GM21360 (cell line): Measurements from ENCODE around the gene CFAP90.

Source experiments
- ATAC-seq: cut with Tn5 transposase; IDR thresholded peaks from one replicate; pipeline ENCODE4 v1.9.1; 2021; ENCODE audit warnings: mild to moderate bottlenecking, moderate library complexity; ENCODE audit not compliant: unreplicated experiment

CFAP90 gene

GRCh38 chr5:7827610-7828009 lies 23.3 kb downstream of the CFAP90 start:
- ATAC-seq: no peak

GRCh38 chr5:7825630-7826029 lies 25.3 kb downstream of the CFAP90 start:
- no peak for ATAC-seq

- ATAC-seq: no peak
Observed at GRCh38 chr5:7824995-7825394, 25.9 kb downstream of the CFAP90 start.

- ATAC-seq: no peak
Observed at GRCh38 chr5:7823594-7823993, 27.3 kb downstream of the CFAP90 start.

GRCh38 chr5:7822449-7822848 lies 28.5 kb downstream of the CFAP90 start:
- no peak for ATAC-seq

- ATAC-seq: no peak
Observed at GRCh38 chr5:7816535-7816901, 34.4 kb downstream of the CFAP90 start.

GRCh38 chr5:7815892-7816534 lies 34.9 kb downstream of the CFAP90 start:
- peak; percentile 88 for ATAC-seq

GRCh38 chr5:7814816-7815215 lies 36.1 kb downstream of the CFAP90 start:
- ATAC-seq: no peak

GRCh38 chr5:7813576-7813975 lies 37.4 kb downstream of the CFAP90 start:
- no peak for ATAC-seq

GRCh38 chr5:7813007-7813406 lies 37.9 kb downstream of the CFAP90 start:
- no peak for ATAC-seq

GRCh38 chr5:7811715-7812114 lies 39.2 kb downstream of the CFAP90 start:
- ATAC-seq: no peak

- peak; percentile 51 for ATAC-seq
Observed at GRCh38 chr5:7808998-7809397, 41.9 kb downstream of the CFAP90 start.

- no peak for ATAC-seq
Observed at GRCh38 chr5:7805379-7805778, 45.6 kb downstream of the CFAP90 start.

- ATAC-seq: no peak
Observed at GRCh38 chr5:7803937-7804336, 47.0 kb downstream of the CFAP90 start.

GRCh38 chr5:7802855-7803254 lies 48.1 kb downstream of the CFAP90 start:
- no peak for ATAC-seq

- no peak for ATAC-seq
Observed at GRCh38 chr5:7801891-7802614, 48.9 kb downstream of the CFAP90 start.

- no peak for ATAC-seq
Observed at GRCh38 chr5:7795306-7795705, 55.6 kb downstream of the CFAP90 start.

GRCh38 chr5:7794823-7795222 lies 56.1 kb downstream of the CFAP90 start:
- ATAC-seq: peak; percentile 54

GRCh38 chr5:7794311-7794710 lies 56.6 kb downstream of the CFAP90 start:
- ATAC-seq: peak; percentile 91

GRCh38 chr5:7793895-7794294 lies 57.0 kb downstream of the CFAP90 start:
- ATAC-seq: peak; percentile 26

- ATAC-seq: no peak
Observed at GRCh38 chr5:7789567-7789966, 61.4 kb downstream of the CFAP90 start.

GRCh38 chr5:7787770-7788169 lies 63.2 kb downstream of the CFAP90 start:
- no peak for ATAC-seq
